Neuronal stem cell (in vitro differentiated cells): ENCODE data around the gene NRG2.

Source experiments
- DNase-seq: peaks from one replicate; pipeline ENCODE4 v3.0.0-alpha.2; 2013; ENCODE audit warnings: low spot score
- H2AFZ ChIP-seq: one replicate; pipeline ENCODE4 v1.6.1; 2013; ENCODE audit warnings: mild to moderate bottlenecking, low read length, inconsistent platforms
- H2AK5ac ChIP-seq: 2 replicates; pipeline ENCODE4 v1.6.1; 2013; ENCODE audit warnings: low read depth, mild to moderate bottlenecking, inconsistent platforms, low read length, moderate library complexity, mixed read lengths
- H2BK120ac ChIP-seq: 2 replicates; pipeline ENCODE4 v1.6.1; 2013; ENCODE audit warnings: low read depth, mild to moderate bottlenecking, inconsistent platforms, low read length, moderate library complexity, mixed read lengths
- H2BK12ac ChIP-seq: one replicate; pipeline ENCODE4 v1.6.1; 2013; ENCODE audit warnings: low read length, inconsistent platforms
- H2BK15ac ChIP-seq: 2 replicates; pipeline ENCODE4 v1.6.1; 2013; ENCODE audit warnings: mild to moderate bottlenecking, low read length, inconsistent platforms, mixed read lengths
- H2BK5ac ChIP-seq: one replicate; pipeline ENCODE4 v1.6.1; 2013; ENCODE audit warnings: inconsistent platforms, mild to moderate bottlenecking, low read length, moderate library complexity
- H3K14ac ChIP-seq: one replicate; pipeline ENCODE4 v1.6.1; 2013; ENCODE audit warnings: low read length, inconsistent platforms
- H3K18ac ChIP-seq: 2 replicates; pipeline ENCODE4 v1.6.1; 2013; ENCODE audit warnings: low read length, inconsistent platforms
- H3K23ac ChIP-seq: 2 replicates; pipeline ENCODE4 v1.6.1; 2013; ENCODE audit warnings: low read depth, mild to moderate bottlenecking, mixed read lengths, low read length, inconsistent platforms; ENCODE audit not compliant: poor library complexity
- H3K27ac ChIP-seq: replicated peaks from 3 replicates; pipeline ENCODE4 v1.5.1; 2013; ENCODE audit warnings: low read length, inconsistent platforms
- H3K27me3 ChIP-seq, 3 experiments: 2 replicates each; pipeline ENCODE4 v1.6.1; 2013; ENCODE audit warnings: low read length in 3 of 3, mild to moderate bottlenecking in 2 of 3, inconsistent platforms in 1 of 3, low read depth in 1 of 3, mixed read lengths in 1 of 3, moderate library complexity in 1 of 3; ENCODE audit not compliant: control insufficient read depth in 3 of 3, insufficient read depth in 3 of 3
- H3K36me3 ChIP-seq, 2 donors: replicated peaks in 1 of 2; 2 replicates each; pipeline ENCODE4 v1.6.1; 2013; ENCODE audit warnings: low read length in 2 of 2; ENCODE audit not compliant: control insufficient read depth in 2 of 2, insufficient read depth in 2 of 2
- H3K4ac ChIP-seq: 2 replicates; pipeline ENCODE4 v1.6.1; 2013; ENCODE audit warnings: inconsistent platforms, mild to moderate bottlenecking, low read length, moderate library complexity
- H3K4me1 ChIP-seq, 2 donors: 1 replicate in 1 of 2; 2 replicates in 1 of 2; pipeline ENCODE4 v1.6.1; 2013; ENCODE audit warnings: low read length in 2 of 2, low read depth in 1 of 2; ENCODE audit not compliant: control insufficient read depth in 2 of 2, insufficient read depth in 1 of 2
- H3K4me2 ChIP-seq: one replicate; pipeline ENCODE4 v1.6.1; 2013; ENCODE audit warnings: mild to moderate bottlenecking, low read length, inconsistent platforms; ENCODE audit not compliant: insufficient read depth, poor library complexity, severe bottlenecking
- H3K4me3 ChIP-seq, 2 donors: 2 replicates each; pipeline ENCODE4 v1.5.1; 2013; ENCODE audit warnings: low read length in 2 of 2, mild to moderate bottlenecking in 2 of 2, inconsistent platforms in 1 of 2, moderate library complexity in 1 of 2
- H3K79me1 ChIP-seq: one replicate; pipeline ENCODE4 v1.6.1; 2013; ENCODE audit warnings: low read depth, mild to moderate bottlenecking, inconsistent platforms, low read length, moderate library complexity
- H3K9ac ChIP-seq: one replicate; pipeline ENCODE4 v1.6.1; 2013; ENCODE audit warnings: mild to moderate bottlenecking, low read depth, low read length, inconsistent platforms; ENCODE audit not compliant: poor library complexity
- H3K9me3 ChIP-seq, 2 donors: replicated peaks in 1 of 2; 2 replicates each; pipeline versions ENCODE3 to v1.6.1; 2013; ENCODE audit warnings: low read length in 2 of 2, mild to moderate bottlenecking in 2 of 2, inconsistent platforms in 1 of 2, low read depth in 1 of 2, mixed read lengths in 1 of 2, moderate library complexity in 1 of 2; ENCODE audit not compliant: control insufficient read depth in 2 of 2, insufficient read depth in 1 of 2
- H4K8ac ChIP-seq: one replicate; pipeline ENCODE4 v1.6.1; 2013; ENCODE audit warnings: low read depth, mild to moderate bottlenecking, inconsistent platforms, low read length, moderate library complexity
- H4K91ac ChIP-seq: one replicate; pipeline ENCODE4 v1.6.1; 2013; ENCODE audit warnings: low read length, low read depth, mild to moderate bottlenecking, inconsistent platforms; ENCODE audit not compliant: poor library complexity
- WGBS, 2 donors: extraction: QIAGEN DNeasy Blood & Tissue Kit; methylation state at CpG; one replicate each; pipeline ENCODE4 v1.1.7; 2013; ENCODE audit warnings: missing lambda C conversion rate in 2 of 2, mixed read lengths in 1 of 2; ENCODE audit not compliant: insufficient read length in 2 of 2, insufficient replicate concordance in 1 of 2; ENCODE audit errors: extremely low coverage in 2 of 2; 5-methylcytosine and 5-hydroxymethylcytosine counted together

NRG2 gene

DNA sequence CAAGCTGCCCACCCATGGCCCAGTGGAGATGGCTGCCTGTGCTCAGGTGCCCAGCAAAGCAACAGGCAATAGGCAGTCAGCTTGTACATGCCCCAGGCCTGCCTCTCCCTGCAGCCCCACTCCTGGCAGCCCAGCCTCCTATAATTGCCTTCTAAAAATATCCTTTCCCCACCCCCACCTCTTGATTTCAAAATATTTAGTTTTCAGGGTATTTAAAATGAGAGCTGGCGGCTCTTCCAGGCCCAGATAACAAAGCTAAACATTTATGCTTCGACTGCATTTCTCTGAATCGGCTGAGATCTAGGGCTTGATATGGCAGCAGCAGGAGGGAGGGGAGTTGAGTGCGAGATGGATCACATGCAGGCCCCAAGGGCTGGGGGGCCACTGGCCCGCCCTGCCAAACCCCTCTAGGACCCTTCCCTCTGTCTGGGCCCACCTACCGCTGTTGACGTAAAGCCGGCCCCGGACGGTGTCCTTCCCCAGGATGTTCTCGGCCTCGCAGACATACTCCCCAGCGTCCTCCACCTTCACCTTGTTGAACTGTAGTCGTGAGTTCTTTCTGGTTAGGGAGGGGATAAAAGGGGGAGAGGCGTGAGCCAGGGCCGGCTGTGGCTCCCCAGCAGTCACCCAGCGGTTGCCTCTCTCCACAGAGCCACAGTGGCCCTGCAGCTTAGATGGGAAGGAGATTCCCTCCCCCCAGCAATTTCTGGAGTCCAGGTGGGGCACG, 162.5 kb downstream of the NRG2 start:
- no peak for DNase-seq
- Histone ChIP-seq H3K18ac (peak overlapping the region; percentile 16), H3K9me3 (peaks cover 0 to 2% of the 10 kb centered on the region in 2 donors), H4K8ac (no peak overlapping the region), H3K4me1 (no peaks in the 10 kb centered on the region), H2BK12ac (no peak overlapping the region), H2BK120ac (no peak overlapping the region), H3K27ac (no peak overlapping the region), H3K4me3 (no peak overlapping the region), H3K36me3 (peaks cover 0 to 1% of the 10 kb centered on the region in 2 donors), H2BK15ac (no peak overlapping the region), H2AK5ac (no peak overlapping the region), H2BK5ac (no peak overlapping the region), H2AFZ (no peak overlapping the region), H3K23ac (no peak overlapping the region), H3K4me2 (no peak overlapping the region), H3K4ac (no peak overlapping the region), H3K79me1 (no peaks in the 10 kb centered on the region), H3K9ac (peak overlapping the region; percentile 7), H3K14ac (no peak overlapping the region), H4K91ac (no peak overlapping the region), H3K27me3 (peaks cover 0 to 54% (median 0%) of the 10 kb centered on the region in 3 experiments)
- no CpG with 5 or more reads among the region's 18 CpGs for WGBS, 2 donors

DNA sequence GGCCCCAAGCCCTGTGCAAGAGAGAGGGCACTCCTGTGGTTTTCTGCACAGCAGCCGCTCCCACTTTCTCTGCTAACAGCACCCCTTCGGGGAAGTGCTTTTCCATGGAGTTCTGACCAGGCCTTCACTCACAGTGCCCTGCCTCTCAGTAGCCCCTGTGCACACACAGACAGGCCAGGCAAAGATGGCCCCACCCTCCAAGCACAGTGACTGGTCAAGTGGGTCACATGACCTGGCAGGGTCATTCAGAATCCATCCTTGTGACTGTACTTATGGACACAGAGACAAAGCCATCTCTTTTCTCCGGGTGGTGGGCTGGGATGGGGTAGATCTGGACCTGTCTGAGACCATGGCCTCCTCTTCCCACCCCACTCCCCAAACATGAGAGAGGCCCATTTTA, 165.0 kb downstream of the NRG2 start:
- H2BK12ac ChIP-seq, result no peak overlapping the region
- H3K79me1 ChIP-seq, result no peaks in the 10 kb centered on the region
- peak overlapping the region; percentile 44 for H2AK5ac ChIP-seq
- no peak overlapping the region for H3K4me3 ChIP-seq
- H2BK15ac ChIP-seq, result no peak overlapping the region
- H3K4me1 ChIP-seq, result peaks cover 0 to 2% of the 10 kb centered on the region in 2 donors
- peak overlapping the region; percentile 77 for H3K18ac ChIP-seq
- no peak overlapping the region for H3K4ac ChIP-seq
- no peak overlapping the region for H3K14ac ChIP-seq
- no peak overlapping the region for H3K23ac ChIP-seq
- H3K9ac ChIP-seq, result no peak overlapping the region
- no peak overlapping the region for H2BK5ac ChIP-seq
- WGBS, 2 donors, result no CpG with 5 or more reads among the region's 3 CpGs
- no peak for DNase-seq
- no peak overlapping the region for H4K91ac ChIP-seq
- peaks cover 0 to 1% of the 10 kb centered on the region in 2 donors for H3K36me3 ChIP-seq
- H2AFZ ChIP-seq, result no peak overlapping the region
- peaks cover 0 to 2% of the 10 kb centered on the region in 2 donors for H3K9me3 ChIP-seq
- H3K27me3 ChIP-seq, result peaks cover 0 to 51% (median 0%) of the 10 kb centered on the region in 3 experiments
- no peak overlapping the region for H4K8ac ChIP-seq
- no peak overlapping the region for H3K4me2 ChIP-seq
- no peak overlapping the region for H3K27ac ChIP-seq
- H2BK120ac ChIP-seq, result no peak overlapping the region

DNA sequence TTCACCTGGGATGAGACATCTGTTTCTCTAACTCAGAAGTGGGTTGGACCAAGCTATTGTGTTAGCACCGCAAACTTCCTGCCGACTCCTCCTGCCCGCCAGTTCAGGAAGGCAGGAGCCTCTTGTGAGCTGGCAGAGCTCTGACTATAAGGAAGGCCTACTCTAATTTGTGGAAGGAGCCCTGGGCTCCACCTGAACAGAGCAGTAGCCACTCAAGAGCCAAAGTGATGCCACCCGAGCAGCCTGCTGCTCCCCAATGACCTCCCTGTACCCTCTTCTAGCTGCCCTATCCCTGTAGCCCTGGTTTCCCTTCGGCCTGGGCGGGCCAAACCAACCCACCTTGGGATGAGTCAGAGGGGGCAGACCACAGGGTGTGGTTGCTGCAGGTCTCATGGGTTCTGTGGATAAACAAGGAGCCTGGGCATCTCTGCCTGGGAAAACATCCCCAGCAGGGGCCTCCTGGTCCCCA, 165.9 kb downstream of the NRG2 start:
- H3K18ac ChIP-seq, result peak overlapping the region; percentile 72
- no peak for DNase-seq

DNA sequence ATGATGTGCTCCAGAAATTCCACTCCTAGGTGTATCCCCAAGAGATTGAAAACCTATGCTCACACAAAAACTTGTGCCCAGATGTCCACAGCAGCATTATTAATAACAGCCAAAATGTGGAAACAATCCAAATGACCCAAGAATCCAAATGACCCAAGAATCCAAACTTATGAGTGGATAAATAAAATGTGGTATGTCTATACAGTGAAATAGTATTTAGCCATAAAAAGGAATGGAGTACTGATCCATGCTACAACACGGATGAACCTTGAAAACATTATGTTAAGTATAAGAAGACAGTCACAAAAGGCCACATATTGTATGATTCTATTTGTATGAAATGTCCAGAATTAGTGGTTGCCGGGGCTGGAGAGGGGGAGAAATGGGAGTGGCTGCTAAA, 167.1 kb downstream of the NRG2 start:
- WGBS, 2 donors, result no CpG with 5 or more reads among the region's 2 CpGs

More for the DNA sequence above, 165.9 kb downstream of the NRG2 start:
- Histone ChIP-seq H4K91ac (no peak overlapping the region), H4K8ac (no peak overlapping the region), H3K27ac (no peak overlapping the region), H2BK5ac (no peak overlapping the region), H2AFZ (no peak overlapping the region), H3K14ac (no peak overlapping the region), H3K4me2 (no peak overlapping the region), H3K4me3 (no peak overlapping the region), H3K27me3 (peaks cover 0 to 51% (median 0%) of the 10 kb centered on the region in 3 experiments), H2BK12ac (no peak overlapping the region), H3K9me3 (peaks cover 0 to 2% of the 10 kb centered on the region in 2 donors), H2BK120ac (no peak overlapping the region), H2BK15ac (no peak overlapping the region), H3K4me1 (peaks cover 0 to 2% of the 10 kb centered on the region in 2 donors), H3K36me3 (peaks cover 0 to under 1% of the 10 kb centered on the region in 2 donors), H3K23ac (no peak overlapping the region), H3K4ac (no peak overlapping the region), H3K9ac (no peak overlapping the region), H2AK5ac (no peak overlapping the region), H3K79me1 (no peaks in the 10 kb centered on the region)
- no CpG with 5 or more reads among the region's 6 CpGs for WGBS, 2 donors

More for the DNA sequence above, 167.1 kb downstream of the NRG2 start:
- Histone ChIP-seq H3K14ac (no peak overlapping the region), H2BK15ac (no peak overlapping the region), H3K36me3 (no peaks in the 10 kb centered on the region), H2AFZ (no peak overlapping the region), H3K18ac (no peak overlapping the region), H4K8ac (no peak overlapping the region), H3K4me3 (no peak overlapping the region), H3K27me3 (peaks cover 0 to 41% (median 0%) of the 10 kb centered on the region in 3 experiments), H3K79me1 (no peaks in the 10 kb centered on the region), H3K23ac (no peak overlapping the region), H3K4me1 (peaks cover 0 to 2% of the 10 kb centered on the region in 2 donors), H3K27ac (no peak overlapping the region), H4K91ac (no peak overlapping the region), H2BK120ac (no peak overlapping the region), H2BK5ac (no peak overlapping the region), H3K4ac (no peak overlapping the region), H2BK12ac (no peak overlapping the region), H3K4me2 (no peak overlapping the region), H3K9ac (no peak overlapping the region), H3K9me3 (peaks cover 0 to 2% of the 10 kb centered on the region in 2 donors), H2AK5ac (no peak overlapping the region)
- no peak for DNase-seq
